ENCODE results near the gene FAM24B.
"Not testable (repeated sequence)": the region's sequence is repeated elsewhere in the genome, so short reads cannot be mapped to it uniquely, and the experiment has no call there.

The FAM24B gene

DNA sequence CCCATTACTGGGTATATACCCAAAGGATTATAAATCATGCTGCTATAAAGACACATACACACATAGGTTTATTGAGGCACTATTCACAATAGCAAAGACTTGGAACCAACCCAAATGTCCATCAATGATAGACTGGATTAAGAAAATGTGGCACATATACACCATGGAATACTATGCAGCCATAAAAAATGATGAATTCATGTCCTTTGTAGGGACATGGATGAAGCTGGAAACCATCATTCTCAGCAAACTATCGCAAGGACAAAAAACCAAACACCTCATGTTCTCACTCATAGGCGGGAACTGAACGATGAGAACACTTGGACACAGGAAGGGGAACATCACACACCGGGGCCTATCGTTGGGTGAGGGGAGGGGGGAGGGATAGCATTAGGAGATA lies 21.3 kb downstream of the FAM24B start:
- DNase-seq = not testable (repeated sequence)

DNA sequence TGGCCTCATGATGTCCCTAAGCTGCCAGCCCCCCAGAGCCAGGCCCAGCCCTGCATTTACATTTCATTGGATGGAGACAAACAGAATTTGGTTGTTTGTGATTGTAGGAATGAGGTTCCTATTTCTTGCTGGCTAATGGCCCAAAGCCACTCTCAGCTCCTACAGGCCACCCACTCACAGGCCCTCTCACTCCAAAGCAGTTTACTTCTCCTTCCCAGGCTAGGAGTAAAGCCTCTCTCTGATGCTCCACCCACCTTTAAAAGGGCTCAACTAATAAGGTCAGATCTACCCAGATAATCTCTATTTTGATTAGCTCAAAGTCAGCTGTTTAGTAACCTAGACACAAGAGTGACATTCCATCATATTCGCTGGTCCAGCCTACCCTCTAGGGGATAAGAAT lies 22.5 kb downstream of the FAM24B start:
- DNase-seq = no peak

DNA sequence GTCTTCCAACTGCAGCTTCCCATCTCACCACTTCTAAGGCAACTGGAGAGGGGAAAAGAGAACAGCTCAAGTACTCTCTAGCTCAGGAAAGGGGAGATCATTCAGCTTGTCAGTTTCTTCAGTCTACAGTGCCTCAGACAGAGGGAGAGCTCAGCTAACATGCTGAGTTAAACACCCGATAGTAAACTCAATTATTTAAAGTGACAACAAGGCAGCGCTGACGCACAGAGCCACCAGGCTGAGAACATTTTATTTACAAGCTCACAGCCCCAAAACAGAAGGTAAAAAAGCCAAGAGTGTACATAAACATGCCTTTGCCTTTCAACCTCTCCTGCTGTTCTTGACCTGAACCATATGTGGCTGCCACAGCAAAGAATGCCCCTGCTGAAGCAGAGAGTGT lies 23.6 kb downstream of the FAM24B start:
- DNase-seq = no peak

DNA sequence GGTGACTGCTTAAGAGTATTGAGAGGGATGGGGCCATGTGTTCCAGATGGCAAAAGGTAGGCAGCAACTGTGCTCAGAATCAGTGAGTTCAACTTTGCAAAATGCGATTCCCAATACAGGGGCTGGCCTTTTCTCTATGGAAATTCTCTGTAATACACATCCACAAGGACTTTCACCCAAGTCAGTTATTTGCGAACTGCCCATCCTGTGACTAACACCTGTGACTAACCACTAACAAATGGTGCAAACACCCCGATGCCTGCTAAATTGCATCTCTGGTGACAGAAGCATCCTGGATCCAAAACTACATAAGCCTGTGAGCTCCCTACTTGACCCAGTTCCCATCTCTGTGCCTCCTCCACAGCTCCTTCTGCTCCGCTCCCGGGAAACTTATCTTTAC lies 24.7 kb downstream of the FAM24B start:
- DNase-seq = no peak

DNA sequence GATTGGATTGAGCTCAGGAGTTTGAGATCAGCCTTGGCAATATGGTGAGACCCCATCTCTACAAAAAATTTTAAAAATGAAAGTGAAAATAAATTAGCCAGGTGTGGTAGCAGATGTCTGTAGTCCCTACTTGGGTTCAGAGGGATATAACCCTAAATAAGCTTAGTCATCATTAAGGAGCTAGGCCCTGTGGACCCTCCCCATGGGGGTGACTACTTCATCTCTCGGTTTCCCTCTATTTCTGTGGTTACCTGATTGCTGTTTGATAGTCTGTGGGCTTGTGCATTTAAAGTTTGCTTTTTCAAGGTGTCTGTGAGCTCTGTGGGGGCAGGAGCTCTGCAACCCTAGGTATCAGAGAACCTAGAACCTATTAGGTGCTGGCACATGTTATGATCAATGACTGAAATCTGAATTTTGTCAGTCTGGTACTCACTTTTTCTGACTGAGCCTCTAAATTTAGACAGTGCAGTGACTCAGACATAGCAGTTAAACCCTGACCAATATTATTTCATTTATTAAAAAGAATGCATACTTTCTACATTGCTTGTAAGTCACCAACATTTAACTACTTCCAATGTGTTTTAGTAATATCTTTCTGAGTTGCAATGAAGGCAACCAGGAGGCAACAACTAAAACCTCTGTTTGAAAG lies 25.6 kb downstream of the FAM24B start:
- no peak for DNase-seq

DNA sequence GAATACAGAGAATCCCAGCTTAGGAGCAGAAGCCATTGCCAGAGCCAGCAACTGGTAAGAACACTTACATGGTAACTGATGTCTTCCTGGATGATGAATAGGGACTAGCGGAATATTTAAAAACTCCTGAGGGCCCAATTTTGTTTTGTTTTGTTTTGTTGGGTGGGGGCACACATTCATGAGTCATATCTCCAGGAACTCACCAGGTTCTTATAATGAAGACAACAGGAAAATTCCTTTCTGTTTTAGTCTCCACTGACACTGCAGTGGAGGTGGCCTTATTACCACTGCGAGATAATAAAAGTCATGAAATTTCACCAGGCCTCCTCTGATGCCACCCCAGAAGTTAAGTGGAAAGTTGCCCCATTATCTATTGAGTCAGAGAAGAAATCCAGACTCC lies 27.1 kb downstream of the FAM24B start:
- no peak for DNase-seq

DNA sequence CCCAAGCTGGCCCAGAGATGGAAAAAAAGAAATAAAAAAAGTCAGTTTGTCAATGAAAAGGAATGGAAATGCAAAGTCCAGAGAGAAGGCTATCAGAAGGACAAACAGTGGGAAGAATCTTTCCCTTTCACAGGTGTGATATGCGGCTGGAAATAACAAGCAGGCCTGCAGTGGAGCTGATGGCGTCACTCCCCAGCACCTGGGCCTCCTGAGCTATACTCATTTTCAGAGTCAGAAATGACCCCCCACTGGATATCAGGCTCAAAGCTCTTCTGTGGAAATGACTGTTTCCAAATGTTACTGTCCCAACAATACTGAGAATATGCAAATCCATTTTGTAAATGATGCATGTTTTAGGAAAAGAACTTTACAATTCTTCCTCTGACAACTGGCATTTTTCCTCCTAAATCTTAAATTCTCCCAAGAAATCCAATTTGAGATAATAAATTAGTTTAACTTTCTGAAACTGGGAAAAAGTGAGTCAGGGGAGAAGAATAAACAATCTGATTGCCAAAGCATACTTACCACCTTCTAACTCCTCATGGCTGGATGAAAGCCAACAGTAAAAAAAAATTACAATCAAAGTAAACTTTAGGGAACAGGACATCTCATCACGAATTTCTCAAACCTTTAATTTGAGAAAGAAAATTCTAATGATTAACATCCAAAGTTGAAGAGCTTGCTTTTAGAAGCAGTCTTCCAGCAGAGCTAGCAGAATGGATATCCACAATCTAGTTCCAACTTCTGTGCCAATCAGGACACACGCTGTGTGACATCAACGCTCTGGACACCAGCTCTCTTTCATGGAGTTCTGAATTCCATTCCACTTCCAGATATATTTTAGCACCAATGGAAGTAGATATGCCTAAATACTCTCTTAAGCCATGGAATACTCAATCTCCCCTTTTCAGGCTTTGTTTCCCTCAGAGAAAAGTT lies 28.4 kb downstream of the FAM24B start:
- no peak for DNase-seq

DNA sequence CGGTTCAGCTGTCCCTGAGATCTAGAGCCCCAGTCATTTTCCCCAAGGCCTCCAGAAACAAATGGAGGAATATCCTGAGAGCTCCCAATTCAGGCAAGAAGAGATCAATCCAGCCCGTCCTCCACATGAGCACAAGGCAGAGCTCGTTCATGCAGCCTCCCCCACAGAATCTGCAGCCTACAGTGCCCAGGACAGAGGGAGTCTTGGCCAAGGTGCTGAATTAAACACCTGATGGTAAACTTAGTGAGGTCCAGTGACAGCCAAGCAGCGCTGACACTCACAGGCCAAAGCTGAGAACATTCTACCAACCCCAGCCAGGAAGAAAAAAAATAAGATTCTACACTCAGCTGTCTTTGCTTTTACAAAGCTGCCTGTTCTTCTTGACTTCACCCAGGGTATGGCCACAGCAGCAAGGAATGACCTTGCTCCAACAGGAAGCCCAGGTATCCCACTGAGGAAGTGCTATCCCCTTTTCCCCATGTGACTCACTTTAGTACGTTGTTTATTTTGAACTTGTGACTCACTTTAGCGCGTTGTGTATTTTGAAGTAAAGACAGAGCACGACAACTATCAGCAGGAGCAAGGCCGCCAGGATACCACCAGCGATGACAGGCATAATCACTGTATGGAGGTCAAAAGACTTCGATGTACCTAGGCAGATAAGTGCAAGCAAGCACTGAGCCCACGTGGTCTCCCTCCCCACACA lies 29.3 kb downstream of the FAM24B start:
- DNase-seq = no peak

DNA sequence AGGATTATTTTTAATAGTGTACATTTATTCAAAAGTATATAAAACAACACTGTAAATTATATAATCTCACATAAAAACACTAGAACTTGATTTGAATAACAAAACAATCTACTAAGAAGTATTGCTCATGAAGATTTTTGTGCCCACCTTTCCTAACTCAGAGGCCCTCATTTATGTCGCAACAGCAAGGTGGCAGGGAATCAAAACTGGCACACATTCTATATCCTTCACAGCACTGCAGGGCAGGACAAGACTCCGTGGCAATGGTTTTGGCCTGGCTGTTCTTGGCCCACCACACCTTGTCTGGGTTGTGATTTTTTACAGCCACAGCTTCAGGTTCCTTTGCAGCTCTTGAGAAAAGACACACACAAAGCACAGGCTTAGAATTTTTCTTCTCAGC lies 30.3 kb downstream of the FAM24B start:
- no peak for DNase-seq

DNA sequence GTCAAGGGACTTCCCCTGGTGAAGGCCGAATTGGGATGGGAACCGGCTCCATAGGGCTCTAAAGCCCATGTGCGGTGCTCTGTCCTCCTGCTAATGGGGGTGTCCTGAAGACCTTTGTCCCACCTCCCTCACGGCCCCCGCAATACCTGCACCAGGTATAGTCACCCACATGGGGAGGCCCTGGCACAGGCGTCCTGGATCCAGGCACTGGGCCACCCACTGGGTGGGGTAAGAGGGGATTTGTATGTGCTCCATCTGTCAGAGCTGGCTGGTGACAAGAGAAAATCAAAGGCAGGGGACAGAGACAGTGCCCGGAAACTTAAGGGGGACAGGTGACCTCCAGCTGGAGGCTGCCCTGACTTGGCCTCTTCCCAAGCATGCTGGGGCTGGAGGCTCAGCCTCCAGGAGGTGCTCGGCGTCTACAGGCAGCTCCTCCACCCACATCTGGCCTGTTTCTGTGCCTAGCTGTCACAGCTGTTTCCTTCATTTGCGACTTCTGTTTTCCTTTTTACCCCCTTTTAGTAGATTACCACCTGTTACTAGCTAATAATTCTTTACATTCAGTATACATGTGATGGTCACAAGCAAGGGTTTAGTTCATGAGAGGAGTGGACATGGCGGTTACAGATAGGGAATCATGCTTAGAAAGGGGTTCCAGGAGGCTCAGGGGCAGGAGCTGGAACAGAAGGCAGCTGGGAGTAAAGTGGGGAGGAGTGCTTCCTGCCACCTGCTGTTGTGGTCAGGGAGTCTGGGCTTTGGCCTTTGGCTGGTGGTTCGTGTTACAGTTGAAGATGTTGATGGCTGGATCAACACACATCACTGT lies 31.4 kb downstream of the FAM24B start:
- no peak for DNase-seq

DNA sequence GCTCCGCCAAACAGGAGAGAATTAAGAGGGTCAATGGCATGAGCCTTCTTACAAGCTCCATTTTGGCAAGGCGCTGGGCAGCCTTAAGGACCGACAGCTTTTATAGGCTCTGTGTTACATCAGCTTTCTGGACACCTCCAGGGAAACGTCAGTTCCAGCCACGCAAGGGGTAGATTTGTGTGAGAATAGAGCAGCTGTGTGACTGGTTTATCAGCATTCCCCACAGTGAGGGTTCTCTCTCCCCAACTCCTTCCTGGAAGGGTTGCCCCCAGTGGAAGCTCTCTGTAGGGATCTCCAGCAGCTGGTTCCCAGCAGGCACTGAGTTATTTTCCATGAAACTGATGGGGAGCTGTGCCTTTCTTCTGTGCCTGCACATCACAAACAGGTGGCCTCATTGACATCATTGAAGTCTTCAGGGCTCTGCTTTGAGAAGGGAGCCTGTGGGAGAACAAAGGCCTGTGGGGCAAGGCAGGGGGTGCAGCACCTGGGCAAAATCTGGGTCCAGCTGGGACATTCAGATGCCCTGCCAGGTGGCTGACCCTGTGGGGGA lies 33.5 kb downstream of the FAM24B start, which contains the start of gene CUZD1:
Gene CUZD1 (minus strand): TSS at position 75 of the 550 bp plus-strand sequence. CDS start 14 bp downstream, at position 61.
- no peak for DNase-seq

DNA sequence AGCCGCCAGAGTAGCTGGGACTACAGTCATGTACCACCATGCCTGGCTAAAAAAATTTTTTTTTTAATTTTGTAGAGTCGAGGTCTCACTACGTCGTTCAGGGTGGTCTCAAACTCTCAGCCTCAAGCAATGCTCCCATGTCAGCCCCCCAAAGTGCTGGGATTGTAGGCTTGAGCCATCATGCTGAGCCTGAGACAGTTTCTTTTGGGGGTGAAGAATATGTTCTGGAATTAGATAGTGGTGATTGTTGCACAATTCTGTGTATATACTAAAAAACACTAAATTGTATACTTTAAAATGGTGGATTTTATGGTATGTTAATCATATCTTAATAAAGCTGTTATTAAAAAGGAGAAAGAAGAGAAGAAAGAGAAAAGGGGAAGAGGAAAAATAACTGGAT lies 35.2 kb downstream of the FAM24B start:
- no peak for DNase-seq

DNA sequence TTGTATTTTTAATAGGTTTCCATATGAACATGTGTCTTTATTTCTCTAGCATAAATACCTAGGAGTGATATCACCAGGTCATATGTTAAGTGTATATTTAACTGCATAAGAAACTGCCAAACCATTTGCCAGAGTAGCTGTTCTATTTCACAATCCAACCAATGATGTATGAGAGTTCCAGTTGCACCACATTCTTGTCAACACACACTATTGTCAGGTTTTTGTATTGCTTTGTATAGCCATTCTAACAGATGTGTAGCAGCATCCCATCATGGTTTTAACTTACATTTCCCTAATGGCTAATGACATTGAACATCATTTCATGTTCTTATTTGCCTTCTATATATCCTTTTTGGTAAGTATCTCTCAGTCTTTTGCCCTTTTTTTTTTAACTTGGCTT lies 37.8 kb downstream of the FAM24B start:
- DNase-seq = no peak

DNA sequence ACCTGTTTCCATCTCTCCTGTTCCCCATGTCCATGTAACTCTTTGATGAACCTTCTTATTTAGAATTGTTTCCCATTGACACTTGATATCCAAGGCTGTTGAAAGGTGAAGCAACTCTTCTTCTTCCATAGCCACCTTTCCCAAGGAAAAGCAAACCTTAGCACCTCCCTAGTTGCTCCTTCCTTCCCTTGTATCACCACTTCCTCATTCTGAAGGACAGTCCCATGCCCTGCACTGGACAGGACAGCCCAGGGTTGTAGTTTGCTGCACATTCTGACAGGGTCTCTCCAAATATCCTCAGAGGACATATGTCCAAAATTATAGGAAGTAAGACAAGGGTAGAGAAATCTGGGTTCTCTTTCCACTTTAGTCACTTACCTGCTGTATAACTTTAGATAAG lies 39.9 kb downstream of the FAM24B start:
- DNase-seq = no peak

DNA sequence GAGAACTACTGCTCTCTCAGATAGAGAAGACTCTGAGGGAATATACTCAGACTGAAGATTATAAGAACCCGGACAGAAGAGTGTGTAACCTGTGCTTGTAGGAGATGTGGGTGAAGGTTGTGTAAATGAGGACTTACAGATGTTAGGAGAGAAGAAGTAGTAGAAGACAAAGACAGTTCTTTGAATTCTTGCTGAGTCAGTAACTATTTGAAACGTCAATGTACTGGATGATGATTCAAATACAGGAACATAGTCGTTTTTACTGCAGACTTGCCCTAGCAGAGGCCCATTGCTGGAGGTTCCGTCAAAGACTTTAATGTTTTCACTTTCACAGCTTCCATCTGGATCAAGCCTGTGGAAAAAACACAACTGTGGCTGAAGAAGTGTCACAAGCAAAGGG lies 40.5 kb downstream of the FAM24B start:
- DNase-seq = no peak

DNA sequence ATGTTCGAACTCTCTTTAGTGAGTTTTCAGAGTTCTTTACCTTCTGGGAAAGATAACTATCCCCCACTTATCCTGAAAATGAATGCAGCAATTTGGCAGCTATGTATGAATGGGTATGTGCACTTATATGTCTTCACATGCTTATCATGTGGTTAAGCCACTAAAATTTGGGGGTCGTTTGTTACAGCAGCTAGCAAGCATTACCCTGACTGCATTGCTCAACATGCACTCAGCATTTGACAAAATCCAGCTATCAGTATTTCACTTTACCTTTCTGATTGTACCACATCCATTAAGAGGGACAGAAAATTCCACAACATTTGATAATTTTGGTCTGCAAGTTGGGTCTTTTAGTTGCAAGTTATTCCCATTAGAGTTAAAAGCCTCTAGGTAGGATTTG lies 43.5 kb downstream of the FAM24B start:
- DNase-seq = no peak

DNA sequence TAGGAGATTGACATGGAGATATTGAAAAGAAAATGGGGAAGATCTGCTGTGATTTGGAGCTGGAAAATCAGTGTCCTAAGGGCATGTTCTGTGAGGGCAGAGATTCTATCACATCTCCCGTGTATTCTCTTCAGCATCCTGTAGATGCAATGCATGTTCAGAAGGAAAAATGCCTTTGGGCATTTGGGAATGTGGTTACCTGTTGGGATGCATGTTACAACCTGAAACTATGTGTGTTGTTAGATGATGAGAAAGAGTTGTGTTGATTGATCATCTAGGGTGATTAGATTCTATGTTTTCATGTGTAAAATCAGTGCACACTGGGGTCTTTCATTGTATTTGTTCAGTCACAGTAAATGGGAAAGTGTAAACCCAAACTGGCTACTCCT lies 48.4 kb downstream of the FAM24B start:
- DNase-seq = no peak

DNA sequence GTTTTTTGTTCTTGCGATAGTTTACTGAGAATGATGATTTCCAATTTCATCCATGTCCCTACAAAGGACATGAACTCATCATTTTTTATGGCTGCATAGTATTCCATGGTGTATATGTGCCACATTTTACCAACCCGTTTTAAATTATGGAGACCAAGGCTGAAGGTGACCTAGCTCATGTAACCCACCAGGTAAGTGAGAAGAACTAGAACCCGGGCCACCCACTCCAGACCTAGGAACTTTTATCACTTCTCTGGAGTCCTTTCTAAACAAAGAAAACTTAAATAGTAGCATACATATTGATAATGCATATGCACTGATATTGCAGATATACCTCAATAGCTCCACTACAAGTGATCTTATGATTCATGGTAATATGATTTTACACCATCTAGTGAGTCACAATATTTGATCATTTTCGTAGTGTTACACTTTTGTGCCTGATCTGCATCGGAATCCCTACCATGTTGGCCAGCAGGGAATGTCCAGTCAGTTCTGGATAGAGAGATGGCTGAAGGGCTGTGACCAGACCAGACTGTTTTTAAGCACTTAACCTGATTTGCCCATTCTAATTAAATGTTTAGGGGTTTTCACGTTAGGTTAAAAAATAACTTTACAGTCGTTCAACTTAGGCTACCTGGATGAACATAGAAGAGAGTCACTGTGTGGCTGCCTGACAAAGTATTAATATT lies 49.0 kb downstream of the FAM24B start:
- no peak for DNase-seq

DNA sequence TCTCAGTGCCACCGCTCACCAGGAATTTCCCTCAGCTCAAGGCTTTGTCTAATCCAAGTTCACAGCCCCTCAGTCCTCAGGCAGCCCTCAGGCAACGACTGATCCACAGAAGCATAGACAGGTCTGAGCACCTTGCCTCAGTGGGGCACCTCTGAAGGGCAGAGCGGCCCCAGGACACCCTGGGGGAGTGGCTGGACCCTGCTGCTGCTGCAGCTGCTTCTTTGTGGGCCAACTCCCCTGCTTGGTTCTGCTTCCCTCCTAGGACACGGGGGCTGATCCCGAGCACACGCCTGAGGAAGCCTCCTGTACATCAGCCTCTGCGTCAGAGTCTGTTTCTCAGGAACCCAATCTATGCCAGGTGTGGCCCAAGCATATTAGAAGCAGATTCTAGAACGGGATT lies 49.9 kb downstream of the FAM24B start:
- DNase-seq = no peak

DNA sequence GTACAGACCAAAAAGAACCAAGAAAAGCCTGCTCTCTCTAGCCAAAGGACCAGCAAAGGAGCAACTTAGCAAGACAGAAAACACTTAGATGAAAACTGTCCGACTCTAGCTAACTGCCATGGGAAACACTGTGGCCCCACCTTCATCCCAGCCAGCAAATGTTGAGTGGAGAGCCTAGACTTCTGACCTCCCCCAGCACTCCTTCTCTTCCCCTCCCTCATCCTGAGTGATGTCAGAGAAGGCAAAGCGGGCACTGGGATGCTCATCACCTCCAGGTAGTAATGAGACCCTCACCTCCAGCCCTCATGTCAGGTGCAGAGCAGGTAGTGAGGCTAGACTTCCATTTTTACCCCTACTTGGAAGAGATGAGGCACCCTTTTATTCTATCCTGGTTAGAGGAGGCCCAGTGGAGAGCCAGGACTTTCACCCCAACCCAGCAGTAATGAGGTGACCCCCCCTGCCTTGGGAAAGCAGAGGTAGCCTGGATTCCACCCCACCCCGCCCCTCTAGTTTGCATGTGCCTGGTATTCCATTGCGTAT lies 50.6 kb downstream of the FAM24B start:
- DNase-seq = no peak

DNA sequence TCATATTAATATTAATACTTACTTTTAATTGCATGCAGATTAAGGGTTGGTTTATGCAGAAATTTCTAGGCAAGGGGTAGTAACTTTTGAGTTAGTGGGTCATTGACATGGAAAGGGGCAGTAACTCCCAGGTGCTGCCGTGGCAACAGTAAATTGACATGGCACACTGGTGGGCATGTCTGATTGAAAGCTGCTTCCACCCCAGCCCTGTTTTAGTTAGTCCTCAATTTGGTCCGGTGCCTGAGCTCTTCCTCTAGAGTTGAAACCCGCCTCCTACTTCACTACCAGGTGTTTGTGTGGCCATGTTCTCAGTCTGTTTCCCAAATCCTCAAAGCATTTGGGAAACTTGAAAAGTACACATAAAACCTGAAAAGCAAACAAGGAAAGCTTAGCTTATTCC lies 52.1 kb downstream of the FAM24B start:
- DNase-seq = no peak
